Lower leg skin (tissue), 4 donors: ENCODE results near the gene LTBP4. TPM values are rescaled to one million over a fixed set of nuclear protein-coding genes. Genes with fewer than 3 reads are reported as not detected.

ENCODE experiments used
- DNase-seq, 2 donors: peaks; one replicate each; pipeline ENCODE4 v3.0.0-alpha.2; 2019; ENCODE audit warnings: low spot score in 2 of 2
- H3K4me3 ChIP-seq: fragments of 200-600 bp; sonication (generic); 2 replicates; pipeline ENCODE4 v1.5.1; 2017; ENCODE audit warnings: mild to moderate bottlenecking, low read depth; ENCODE audit not compliant: poor library complexity, severe bottlenecking
- POLR2A ChIP-seq, 2 donors: fragments of 450-650 bp; IDR thresholded peaks; one replicate each; pipeline ENCODE4 v1.6.1; 2016 to 2017; ENCODE audit warnings: antibody characterized with exemption in 2 of 2, mild to moderate bottlenecking in 1 of 2, moderate library complexity in 1 of 2
- WGBS, 2 donors: methylation state at CpG; one replicate each; pipeline ENCODE4 v1.1.5; 2018; 5-methylcytosine and 5-hydroxymethylcytosine counted together
- intact Hi-C: fragments of 100-400 bp; cut with DNase I; formaldehyde crosslinking; loops from one replicate; pipeline ENCODE4 v1.15.0; 2023; ENCODE audit warnings: low total_unique reads
- total RNA-seq, 4 donors: library from RNA; depleted of rRNA; stranded (reverse); fragments of >200 nt; gene quantifications; one replicate each; pipeline ENCODE4 v1.1.0, GENCODE V29; 2016
- TF ChIP-seq, protein P1 (sequence below), 3 donors: fragments of 450-650 bp; IDR thresholded peaks; one replicate each; pipeline ENCODE4 v1.5.1; 2016; ENCODE audit warnings: antibody characterized with exemption in 3 of 3, mild to moderate bottlenecking in 3 of 3, moderate library complexity in 2 of 3

Gene LTBP4
- total RNA-seq, 4 donors from 2014 or later: 113 to 181 (median 144) TPM

DNA sequence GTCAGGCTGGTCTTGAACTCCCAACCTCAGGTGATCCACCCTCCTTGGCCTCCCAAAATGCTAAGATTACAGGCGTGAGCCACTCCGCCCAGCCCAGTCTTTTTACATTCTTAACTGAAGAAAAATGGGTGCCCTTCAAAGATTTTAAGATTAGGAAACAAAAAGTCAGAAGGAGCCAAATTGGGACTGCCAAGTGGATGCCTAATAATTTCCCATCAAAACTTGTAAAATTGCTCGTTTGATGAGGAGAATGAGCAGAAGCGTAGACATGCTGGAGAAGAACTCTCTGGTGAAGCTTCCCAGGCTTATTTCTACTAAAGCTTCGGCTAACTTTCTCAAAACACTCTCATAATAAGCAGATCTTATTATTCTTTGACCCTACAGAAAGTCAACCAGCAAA, 57.9 kb downstream of the LTBP4 start:
- no peak for DNase-seq
- no peak for TF ChIP-seq POLR2A (IDR thresholded peaks at IDR 0.05)
- TF ChIP-seq, protein P1, sequence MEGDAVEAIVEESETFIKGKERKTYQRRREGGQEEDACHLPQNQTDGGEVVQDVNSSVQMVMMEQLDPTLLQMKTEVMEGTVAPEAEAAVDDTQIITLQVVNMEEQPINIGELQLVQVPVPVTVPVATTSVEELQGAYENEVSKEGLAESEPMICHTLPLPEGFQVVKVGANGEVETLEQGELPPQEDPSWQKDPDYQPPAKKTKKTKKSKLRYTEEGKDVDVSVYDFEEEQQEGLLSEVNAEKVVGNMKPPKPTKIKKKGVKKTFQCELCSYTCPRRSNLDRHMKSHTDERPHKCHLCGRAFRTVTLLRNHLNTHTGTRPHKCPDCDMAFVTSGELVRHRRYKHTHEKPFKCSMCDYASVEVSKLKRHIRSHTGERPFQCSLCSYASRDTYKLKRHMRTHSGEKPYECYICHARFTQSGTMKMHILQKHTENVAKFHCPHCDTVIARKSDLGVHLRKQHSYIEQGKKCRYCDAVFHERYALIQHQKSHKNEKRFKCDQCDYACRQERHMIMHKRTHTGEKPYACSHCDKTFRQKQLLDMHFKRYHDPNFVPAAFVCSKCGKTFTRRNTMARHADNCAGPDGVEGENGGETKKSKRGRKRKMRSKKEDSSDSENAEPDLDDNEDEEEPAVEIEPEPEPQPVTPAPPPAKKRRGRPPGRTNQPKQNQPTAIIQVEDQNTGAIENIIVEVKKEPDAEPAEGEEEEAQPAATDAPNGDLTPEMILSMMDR (IDR thresholded peaks at IDR 0.05): no peak
- WGBS, 2 donors: 62% methylated on average over 5 of the region's 5 CpGs
- H3K4me3 ChIP-seq: no peak overlapping the region
- intact Hi-C loops: no loop called here

DNA sequence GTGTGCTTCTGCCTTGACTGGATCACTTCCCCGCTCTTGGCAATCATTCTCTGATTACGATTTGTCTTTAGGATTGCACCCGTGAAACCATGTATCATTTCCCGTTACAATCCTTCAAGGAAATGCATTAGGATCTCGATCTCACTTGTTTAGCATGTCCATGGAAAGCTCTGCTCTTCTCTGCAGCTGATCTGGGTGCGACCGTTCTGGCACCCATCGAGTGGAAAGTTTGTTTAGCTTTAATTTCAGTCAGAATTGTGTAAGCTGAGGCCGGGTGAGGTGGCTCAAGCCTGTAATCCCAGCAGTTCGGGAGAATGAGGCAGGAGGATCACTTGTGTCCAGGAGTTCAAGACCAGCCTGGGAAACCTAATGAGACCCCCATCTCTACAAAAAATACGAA, 58.4 kb downstream of the LTBP4 start:
- intact Hi-C loops: no loop called here
- WGBS, 2 donors: 65 to 72% methylated on average over 11 of the region's 11 CpGs
- peak; percentile 36 to 90 for DNase-seq
- no peak overlapping the region for H3K4me3 ChIP-seq
- no peak for TF ChIP-seq POLR2A (IDR thresholded peaks at IDR 0.05)
- TF ChIP-seq, protein P1 (IDR thresholded peaks at IDR 0.05): no peak

DNA sequence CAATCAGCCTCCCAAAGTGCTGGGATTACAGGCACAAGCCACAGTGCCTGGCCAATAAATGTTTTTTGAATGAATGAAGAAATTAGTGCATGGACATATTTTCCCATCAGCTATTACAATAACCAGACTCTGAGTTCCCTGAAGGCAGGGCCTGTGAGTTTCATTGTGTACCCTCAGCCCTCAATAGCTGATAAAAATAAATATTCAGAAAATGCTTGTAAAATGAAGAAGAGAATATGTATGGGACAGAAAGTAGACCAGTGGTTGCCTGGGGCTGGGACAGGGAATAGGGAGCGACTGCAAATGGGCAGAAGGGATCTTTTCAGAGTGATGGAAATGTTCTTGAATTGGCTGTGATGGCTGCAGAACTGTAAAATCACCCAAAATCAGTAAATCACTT, 60.4 kb downstream of the LTBP4 start:
- DNase-seq: no peak
- 77 to 87% methylated on average over 1 of the region's 1 CpG for WGBS, 2 donors
- intact Hi-C loops: loop anchor here (2.0 to 10.0 kb wide), 4 partner anchors 146 to 649 kb away; partner anchors contain the start of gene CCDC97
- H3K4me3 ChIP-seq: no peak overlapping the region
- no peak for TF ChIP-seq POLR2A (IDR thresholded peaks at IDR 0.05)
- TF ChIP-seq, protein P1 (IDR thresholded peaks at IDR 0.05): no peak

DNA sequence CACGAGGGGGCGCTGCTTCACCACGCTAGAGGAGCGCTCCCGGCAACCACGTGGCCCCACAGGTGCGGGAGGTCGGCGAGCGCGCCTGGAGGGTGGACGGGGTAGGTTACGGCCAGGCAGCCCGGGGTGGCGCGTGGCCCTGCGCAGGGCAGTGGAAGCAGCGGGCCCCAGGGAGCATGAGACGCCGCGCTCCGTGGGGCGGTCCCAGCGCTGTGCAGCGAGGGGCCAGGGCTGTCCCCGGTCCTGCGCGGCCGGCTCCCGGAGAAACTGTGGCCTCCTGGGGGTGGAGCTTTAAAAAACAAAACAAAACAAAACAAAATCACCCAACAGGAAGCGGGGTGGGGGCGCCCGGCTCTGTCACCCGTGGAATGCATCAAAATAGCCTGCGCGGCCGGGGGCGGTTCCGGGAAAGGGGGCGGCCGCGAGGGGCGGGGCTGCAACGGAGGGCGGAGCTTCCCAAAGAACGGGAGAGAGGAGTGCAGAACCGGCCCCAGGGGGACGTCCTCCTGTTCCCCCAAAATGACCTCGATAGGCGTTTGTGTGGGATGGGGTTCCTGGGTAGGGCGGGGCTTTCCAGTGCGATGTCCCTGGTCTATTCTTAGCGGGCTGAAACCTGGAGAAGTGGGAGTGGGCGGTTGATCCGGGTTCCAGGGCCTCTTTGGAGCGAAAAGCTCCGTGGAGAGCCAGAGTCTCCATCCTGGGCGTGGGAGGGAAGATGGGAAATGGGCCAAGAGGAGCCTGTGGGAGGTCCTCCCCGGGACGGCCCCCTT, 61.9 kb downstream of the LTBP4 start:
- intact Hi-C loops: loop anchor here (2.0 to 10.0 kb wide), 4 partner anchors 144 to 648 kb away; partner anchors contain the start of gene CCDC97
- 0 to 1% methylated on average over 41 to 60 of the region's 60 CpGs for WGBS, 2 donors
- TF ChIP-seq POLR2A (IDR thresholded peaks at IDR 0.05): no peak
- peak; percentile 84 to 99 for DNase-seq
- peak overlapping the region; percentile 31 for H3K4me3 ChIP-seq

DNA sequence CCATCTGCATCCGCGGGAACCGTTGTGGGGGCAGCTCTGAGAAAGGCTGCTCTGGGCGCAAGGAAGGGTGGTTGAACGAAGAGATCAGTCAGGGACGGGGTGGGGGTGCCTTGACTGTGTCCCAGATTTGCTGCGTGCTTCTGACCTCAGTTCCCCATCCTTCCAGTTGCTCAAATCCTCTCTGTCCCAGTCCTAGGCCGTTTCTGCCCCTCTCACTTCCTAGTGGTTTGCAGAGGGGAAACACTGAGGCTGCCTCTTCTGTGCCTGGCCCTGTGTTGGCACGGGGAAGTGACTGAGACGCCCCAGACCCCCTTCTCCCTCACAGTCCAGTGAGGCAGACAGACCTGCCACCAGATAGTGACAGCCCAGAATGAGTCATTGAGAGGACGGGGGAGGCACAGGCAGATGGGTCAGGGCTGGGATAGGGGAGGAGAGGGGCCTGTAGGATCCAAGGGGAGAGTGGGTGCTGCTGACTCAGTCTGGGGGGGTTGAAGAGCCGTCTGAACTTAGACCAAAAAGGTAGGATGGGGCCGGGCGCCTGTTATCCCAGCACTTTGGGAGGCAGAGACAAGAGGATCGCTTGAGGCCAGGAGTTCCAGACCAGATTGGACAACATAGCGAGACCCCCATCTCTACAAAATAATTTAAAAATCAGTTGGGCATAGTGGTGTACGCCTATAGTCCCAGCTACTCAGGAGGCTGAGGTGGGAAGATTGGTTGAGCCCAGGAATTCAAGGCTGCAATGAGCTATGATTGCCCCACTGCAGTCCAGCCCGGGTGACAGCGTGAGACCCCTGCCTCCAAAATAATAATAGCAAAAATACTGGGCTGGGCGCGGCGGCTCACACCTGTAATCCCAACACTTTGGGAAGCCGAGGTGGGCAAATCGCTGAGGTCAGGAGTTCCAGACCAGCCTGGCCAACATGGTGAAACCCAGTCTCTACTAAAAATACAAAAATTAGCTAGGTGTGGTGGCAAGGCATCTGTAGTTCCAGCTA, 62.8 kb downstream of the LTBP4 start:
- TF ChIP-seq, protein P1 (IDR thresholded peaks at IDR 0.05): no peak
- no peak for TF ChIP-seq POLR2A (IDR thresholded peaks at IDR 0.05)
- no peak for DNase-seq
- 47 to 48% methylated on average over 24 of the region's 24 CpGs for WGBS, 2 donors
- intact Hi-C loops: loop anchor here (2.0 to 10.0 kb wide), 4 partner anchors 143 to 647 kb away; partner anchors contain the start of gene CCDC97
- no peak overlapping the region for H3K4me3 ChIP-seq
